Uterus (tissue), 2 donors: ENCODE measurements around the gene GABPB1.

Experiments used
- CTCF ChIP-seq, 4 experiments: fragments of 200-600 bp in 2 of 4; fragments of 450-650 bp in 2 of 4; sonication (generic) in 2 of 4; IDR thresholded peaks; one replicate each; pipeline ENCODE4 v1.5.1; 2016 to 2019; ENCODE audit warnings: antibody characterized with exemption in 4 of 4, mild to moderate bottlenecking in 2 of 4, moderate library complexity in 1 of 4
- POLR2A ChIP-seq, 2 donors: fragments of 450-650 bp; IDR thresholded peaks; one replicate each; pipeline ENCODE4 v1.6.1; 2016; ENCODE audit warnings: antibody characterized with exemption in 2 of 2, mild to moderate bottlenecking in 1 of 2, moderate library complexity in 1 of 2

GRCh38 chr15:50289749-50290148, 65.2 kb downstream of the GABPB1 start:
- TF ChIP-seq CTCF (IDR thresholded peaks at IDR 0.05) (no peak), POLR2A (IDR thresholded peaks at IDR 0.05) (no peak)
